Upper lobe of left lung (tissue), 4 donors: ENCODE measurements around the gene LRCH1.

Source experiments
- EP300 ChIP-seq, 4 donors: sonication (generic); formaldehyde crosslinking; IDR thresholded peaks; one replicate each; pipeline ENCODE4 v1.5.1; 2017; ENCODE audit warnings: antibody characterized with exemption in 4 of 4, control low read depth in 2 of 4
- POLR2A ChIP-seq, 4 donors: fragments of 450-650 bp; IDR thresholded peaks; one replicate each; pipeline ENCODE4 v1.5.1; 2016 to 2017; ENCODE audit warnings: antibody characterized with exemption in 4 of 4, mild to moderate bottlenecking in 2 of 4
- POLR2AphosphoS5 ChIP-seq, 2 donors: sonication (generic); formaldehyde crosslinking; IDR thresholded peaks; one replicate each; pipeline ENCODE4 v1.5.1; 2017; ENCODE audit warnings: antibody characterized with exemption in 2 of 2
- TF ChIP-seq, protein P1 (sequence below), 6 experiments: fragments of 450-650 bp in 4 of 6; fragments of 200-600 bp in 2 of 6; sonication (generic) in 2 of 6; IDR thresholded peaks; one replicate each; pipeline ENCODE4 v1.5.1; 2016 to 2019; ENCODE audit warnings: antibody characterized with exemption in 6 of 6

DNA sequence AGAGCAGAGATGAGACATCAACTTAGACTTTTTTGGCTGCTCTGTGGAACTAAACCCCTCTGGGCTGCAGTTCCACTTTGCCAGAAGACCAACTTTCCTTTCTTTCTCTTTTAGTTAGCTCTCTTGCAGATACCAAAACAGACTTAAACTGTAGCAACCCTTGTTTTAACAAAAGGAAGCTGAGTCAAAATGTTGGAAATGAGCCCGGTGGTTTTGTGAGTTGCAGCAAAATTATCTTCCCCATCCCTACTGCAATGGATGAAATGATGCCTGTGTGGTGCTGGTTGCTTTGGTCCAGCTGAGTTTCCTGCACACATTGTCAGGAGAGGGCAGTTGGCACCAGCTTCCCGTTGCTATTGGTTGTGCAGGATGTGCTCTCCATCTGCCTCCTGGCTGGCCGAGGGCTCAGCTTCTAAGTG lies 115.3 kb downstream of the LRCH1 start:
- TF ChIP-seq, protein P1, sequence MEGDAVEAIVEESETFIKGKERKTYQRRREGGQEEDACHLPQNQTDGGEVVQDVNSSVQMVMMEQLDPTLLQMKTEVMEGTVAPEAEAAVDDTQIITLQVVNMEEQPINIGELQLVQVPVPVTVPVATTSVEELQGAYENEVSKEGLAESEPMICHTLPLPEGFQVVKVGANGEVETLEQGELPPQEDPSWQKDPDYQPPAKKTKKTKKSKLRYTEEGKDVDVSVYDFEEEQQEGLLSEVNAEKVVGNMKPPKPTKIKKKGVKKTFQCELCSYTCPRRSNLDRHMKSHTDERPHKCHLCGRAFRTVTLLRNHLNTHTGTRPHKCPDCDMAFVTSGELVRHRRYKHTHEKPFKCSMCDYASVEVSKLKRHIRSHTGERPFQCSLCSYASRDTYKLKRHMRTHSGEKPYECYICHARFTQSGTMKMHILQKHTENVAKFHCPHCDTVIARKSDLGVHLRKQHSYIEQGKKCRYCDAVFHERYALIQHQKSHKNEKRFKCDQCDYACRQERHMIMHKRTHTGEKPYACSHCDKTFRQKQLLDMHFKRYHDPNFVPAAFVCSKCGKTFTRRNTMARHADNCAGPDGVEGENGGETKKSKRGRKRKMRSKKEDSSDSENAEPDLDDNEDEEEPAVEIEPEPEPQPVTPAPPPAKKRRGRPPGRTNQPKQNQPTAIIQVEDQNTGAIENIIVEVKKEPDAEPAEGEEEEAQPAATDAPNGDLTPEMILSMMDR (IDR thresholded peaks at IDR 0.05) = no peak
- TF ChIP-seq POLR2A (IDR thresholded peaks at IDR 0.05) = no peak
- TF ChIP-seq POLR2AphosphoS5 (IDR thresholded peaks at IDR 0.05) = no peak
- TF ChIP-seq EP300 (IDR thresholded peaks at IDR 0.05) = no peak
